ENCODE data around the gene AHSG. TPM values are rescaled to one million over a fixed set of nuclear protein-coding genes. Genes with fewer than 3 reads are reported as not detected.

The AHSG gene
- total RNA-seq, 1 experiment from 2014 or later: not detected

DNA sequence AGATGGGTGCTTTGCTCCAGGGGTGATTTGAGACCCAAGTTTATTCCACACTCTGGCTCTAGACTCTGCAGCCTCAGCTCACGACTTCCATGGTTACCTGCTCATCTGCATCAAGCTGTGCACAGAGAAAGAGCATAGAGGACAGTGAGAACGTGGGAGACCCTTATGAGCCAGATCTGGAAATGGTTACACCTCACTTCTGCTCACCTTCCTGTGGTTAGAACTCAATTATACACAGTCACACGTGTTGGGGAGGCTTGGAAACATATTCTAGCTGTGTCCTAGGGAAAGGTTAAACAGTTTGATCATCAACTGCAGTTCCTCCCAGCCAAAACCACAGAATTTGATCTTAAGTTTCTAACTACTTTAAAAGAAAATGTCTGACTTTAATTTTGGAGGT is 29.2 kb downstream of the AHSG start:
- DNase-seq (ENCODE audit: low read depth): no peak

DNA sequence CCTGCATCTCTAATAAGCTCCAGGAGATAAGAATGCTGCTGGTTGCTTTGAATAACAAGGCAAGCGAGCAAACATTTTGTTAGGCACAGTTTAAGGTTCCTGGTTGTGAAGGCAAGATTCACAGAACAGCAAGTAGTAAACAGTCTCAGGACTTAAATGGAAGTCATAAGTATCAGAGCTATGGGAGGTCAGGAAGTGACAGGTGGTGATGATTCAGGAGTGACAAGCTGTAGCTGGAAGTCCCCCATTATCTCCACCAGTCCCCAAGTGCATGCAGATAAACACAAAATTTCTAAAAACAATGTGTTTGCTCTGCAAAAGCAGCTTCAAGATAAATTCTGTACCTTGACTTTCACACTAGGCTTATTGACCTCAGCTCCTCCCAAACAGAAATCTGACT is 30.6 kb downstream of the AHSG start:
- DNase-seq (ENCODE audit: low read depth): no peak

DNA sequence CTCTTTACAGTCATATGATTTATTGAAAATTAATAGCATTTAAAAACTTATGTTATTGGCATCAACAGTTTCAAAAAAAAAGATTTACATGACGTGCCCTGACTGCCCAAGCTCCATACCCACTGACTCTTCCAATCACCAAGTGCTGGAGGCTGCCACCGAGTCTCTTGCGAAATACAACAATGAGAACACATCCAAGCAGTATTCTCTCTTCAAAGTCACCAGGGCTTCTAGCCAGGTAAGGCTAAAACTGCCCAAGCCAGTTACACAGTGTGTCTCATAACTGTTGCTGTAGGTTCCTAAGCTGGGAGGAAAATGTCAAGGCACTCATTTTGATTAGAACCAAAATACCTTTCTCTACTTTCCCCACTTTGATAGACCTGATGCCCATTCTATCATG is 31.8 kb downstream of the AHSG start:
- DNase-seq (ENCODE audit: low read depth): no peak

DNA sequence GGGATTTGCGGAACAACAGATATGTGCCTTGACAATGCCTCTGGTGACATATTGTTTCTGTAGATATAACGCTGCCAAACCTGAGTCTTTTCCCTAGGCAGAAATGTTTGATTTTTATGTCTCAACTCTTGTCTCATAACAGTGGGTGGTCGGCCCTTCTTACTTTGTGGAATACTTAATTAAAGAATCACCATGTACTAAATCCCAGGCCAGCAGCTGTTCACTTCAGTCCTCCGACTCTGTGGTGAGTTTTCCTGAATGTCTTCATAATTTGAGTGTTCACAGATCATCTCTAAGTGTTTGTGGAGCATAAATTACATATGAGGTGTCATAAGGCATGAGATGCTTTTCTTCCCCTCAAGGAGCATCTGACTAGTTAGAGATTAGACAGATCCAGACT is 33.2 kb downstream of the AHSG start:
- no peak for DNase-seq (ENCODE audit: low read depth)

DNA sequence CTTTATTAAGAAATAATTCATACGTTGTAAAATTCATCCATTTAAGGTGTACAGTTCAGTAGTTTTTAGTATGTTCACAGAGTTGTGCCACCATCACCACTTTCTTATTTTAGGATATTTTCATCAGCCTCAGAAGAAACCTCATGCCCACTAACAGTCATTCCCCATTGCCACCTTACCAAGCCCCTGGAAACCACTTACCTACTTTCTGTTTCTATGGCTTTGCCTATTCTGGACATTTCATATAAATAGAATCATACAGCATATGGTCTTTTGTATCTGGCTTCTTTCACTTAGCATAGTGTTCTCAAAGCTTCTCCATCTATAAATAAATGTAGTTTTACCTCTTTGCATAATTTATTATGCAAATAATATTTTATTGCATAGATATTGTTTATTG is 34.0 kb downstream of the AHSG start:
- no peak for DNase-seq (ENCODE audit: low read depth)

DNA sequence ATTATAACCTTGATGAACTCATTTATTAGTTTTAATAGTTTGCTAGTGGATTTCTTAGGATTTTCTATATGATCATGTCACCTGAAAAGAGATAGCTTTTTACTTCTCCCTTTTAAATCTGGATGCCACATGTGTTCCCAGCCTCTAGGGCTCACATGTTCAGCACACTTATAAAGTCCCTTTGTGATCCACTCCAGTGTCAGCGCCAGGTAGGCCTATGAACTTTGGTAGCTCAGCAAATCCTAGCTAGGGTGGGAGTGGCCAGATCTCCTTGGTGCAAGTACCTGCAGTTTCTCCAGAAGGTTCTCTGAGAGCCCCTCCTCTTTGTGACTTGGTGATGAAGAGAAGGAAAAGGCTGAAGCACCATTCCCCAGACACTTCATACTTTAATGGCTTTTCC is 36.0 kb downstream of the AHSG start:
- no peak for DNase-seq (ENCODE audit: low read depth)

DNA sequence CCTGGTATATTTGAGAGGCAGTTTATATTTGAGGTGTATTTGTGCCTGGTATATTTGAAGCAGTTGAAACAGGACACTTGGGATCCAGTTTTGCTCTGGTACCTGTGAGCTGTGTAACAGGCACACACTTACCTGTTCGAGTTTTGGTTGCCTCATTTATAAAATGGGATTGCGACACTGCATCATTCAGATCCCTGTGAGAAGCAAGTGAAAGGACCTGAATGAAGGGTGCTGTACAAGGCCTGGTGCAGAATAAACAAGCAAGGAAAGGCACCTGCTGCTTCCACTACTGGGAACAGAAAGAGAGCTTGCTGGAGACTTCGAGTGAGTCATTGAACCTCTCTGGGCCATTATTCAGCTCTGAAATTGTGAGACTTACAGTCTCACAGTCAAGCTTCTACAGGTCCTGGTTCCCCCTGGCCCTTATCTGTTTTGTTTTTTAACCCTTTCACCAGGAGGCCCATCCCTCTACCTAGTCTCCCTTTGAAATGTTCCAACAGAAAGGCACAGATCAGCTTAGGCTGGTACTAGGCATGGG is 38.9 kb downstream of the AHSG start:
- DNase-seq (ENCODE audit: low read depth): no peak

DNA sequence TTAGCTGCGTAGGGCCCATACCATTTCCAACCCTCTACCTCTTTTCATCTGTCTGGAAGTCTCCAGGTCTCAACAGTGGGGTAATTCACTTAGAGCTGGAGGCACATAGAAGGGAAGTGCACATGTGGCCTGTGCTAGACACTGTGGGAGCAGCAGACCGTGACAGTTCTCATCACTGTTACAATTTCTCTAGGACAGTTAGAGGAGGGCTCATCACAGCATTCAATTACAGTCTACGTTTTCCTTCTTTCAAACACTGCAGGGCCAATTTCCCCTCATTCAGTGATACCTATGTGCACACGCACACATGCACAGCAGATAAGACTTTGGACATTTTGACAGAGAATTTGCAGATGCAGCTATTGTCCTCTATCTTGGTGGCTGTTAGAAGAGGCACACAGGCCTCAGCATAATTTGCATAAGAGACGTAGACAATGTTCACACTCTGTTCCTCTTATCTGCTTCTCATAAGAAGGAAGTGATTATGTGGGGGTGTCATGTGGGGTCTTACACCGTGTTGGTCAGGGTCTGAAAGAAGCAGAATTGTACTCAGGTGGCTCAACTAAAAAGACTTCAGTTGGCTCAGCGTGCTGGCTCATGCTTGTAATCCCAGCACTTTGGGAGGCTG is 40.3 kb downstream of the AHSG start:
- no peak for DNase-seq (ENCODE audit: low read depth)

DNA sequence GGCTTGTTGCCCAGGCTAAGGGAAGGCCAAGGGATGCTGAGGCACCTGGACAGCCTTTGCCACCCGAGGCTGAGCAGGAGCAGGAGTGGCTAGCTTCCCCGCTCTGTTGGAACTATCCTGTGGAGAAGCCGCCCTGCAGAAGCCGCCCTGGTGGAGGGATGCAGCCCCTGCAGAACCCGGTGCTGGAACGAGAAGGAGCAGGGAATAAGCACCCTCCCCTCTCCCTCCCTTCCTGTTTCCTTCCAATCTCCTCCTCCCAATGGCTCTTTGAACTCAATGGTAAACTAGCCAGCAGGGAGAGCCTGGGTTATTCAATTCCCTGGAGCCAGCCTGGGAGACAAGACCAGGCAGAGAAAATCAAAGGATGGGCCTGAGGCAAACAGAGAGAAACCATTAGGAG is 41.1 kb downstream of the AHSG start:
- DNase-seq (ENCODE audit: low read depth): no peak

DNA sequence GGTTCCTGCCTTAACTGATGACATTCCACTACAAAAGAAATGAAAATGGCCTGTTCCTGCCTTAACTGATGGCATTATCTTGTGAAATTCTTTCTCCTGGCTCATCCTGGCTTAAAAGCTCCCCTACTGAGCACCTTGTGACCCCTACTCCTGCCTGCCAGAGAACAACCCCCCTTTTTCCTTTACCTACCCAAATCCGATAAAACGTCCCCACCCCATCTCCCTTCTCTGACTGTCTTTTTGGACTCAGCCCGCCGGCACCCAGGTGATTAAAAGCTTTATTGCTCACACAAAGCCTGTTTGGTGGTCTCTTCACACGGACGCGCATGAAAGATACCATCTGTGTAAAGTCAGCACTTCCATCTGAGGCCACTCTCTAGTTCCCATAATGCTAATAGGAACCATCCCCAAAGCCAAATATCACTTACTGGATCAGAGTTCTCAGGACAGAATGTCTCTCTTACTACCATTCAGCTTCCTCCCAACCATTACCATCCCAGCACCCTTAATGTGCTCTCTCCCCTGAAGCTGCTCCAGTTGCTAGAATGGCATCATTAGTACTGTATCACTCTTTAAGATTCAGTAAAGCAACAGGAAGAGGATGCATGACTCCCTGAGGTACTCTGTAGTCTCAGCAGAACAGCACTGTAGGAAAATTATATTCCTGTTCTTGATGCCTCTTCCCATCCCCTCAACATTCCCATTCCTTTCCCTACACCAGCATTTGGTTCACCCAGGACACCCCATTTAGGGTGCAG is 50.7 kb downstream of the AHSG start:
- DNase-seq (ENCODE audit: low read depth): no peak

DNA sequence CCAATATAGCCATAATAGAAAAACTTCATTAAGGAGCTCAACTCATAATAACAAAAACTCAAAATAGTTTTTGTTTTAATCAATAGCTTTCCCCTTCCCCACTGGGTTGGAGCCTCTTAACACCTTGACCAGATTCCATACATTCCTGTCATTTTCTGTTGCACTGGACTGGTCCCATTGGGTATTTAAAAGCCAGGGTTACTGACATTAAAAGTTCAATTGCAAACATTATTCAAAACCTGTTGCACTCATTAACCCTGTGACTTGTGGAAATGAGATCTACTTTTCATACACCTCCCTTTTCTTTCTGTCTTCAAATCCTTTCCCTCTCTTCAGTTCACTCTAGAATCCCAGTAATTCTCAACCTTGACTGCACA is 51.2 kb downstream of the AHSG start:
- DNase-seq (ENCODE audit: low read depth): no peak

DNA sequence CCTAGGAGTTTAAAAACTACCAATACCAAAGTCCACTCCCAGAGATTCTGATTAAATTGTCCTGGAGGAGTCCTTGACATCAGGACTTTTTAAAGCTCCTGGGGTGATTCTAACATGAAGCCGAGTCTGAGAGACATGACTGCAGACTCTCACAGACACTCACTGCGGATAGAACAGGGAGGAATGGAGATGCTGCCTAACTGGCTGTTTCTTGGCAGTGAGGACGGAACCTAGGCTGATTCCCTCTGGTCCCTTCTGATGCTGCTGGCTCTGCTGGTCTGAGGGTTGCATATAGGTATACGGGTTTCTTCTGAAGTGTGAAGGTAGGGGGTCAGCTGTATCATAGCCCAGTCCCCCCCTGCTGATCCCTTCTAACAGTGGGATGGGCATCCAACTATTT is 51.6 kb downstream of the AHSG start:
- DNase-seq (ENCODE audit: low read depth): no peak

DNA sequence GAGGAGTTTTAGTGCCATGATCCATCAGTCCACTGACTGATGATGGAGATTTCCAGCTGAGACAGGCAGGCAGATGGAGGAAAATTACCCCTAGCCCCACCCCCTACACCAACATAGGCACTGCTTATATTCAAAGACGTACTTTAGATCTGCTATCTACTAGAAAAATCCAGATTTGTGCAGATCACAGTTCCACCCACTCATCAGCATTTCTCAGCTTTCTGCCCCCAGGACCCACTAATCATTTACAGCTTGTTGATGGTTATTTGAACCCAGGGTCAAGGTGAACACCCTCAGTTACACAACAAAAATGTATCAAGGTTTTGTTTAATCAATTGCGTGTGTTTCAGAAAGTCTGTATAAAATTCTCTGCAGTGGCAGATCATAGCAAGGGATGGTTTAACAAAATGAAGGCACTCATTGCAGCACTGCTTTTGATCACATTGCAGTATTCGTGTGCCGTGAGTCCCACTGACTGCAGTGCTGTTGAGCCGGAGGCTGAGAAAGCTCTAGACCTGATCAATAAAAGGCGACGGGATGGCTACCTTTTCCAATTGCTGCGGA is 52.8 kb downstream of the AHSG start, which contains the start of gene HRG:
Gene HRG (plus strand): TSS at position 390 of the 564 bp plus-strand sequence. CDS start 18 bp downstream, at position 408.
- DNase-seq (ENCODE audit: low read depth): no peak

DNA sequence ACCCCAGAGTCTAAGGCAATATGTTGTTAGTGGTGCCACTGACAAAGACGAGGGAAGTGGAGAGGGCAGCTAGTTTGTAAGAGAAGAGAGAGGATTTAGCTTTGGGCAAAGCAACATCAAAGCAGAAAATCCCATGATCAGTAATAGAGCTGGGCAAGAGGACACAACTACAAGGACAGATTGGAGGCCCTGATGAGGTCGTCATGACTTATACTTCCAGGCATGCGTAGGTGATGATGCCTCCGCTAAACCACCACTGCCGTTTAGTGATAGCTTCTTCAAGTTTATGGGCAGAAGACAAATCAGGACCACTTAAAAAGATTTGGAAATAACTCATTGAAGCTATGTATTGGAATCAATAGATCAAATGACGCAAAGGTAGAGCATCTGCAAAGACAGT is 55.6 kb downstream of the AHSG start:
- DNase-seq (ENCODE audit: low read depth): no peak

DNA sequence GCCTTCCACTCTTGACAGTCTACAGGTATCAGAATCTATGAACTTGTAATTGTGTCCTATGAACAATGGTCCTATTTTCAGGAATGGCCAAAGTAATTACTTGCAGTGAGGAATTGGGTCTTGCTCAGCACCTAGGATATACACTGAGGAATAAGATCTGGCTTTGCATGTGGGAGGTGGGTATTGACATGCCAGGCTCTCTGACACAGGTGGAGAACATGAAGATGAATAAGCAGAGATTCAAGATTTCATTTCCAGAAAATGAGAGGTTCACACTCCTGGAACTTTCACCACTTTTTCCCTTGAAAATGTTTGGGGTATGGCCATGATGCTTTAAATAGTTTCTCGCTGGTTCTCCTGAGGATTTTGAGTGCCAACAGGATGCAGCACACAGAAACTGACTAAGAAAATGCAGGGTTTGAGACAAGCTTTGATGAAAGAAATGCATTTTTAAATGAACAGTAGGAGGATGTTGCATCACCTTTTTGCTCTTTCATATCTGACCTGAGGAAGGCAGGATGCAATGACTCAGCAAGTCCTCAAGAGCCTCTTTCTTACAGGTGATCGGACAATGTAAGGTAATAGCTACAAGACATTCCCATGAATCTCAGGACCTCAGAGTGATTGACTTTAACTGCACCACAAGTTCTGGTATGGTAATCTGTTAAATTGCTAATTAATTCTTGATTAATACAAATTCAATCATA is 56.7 kb downstream of the AHSG start:
- DNase-seq (ENCODE audit: low read depth): no peak

DNA sequence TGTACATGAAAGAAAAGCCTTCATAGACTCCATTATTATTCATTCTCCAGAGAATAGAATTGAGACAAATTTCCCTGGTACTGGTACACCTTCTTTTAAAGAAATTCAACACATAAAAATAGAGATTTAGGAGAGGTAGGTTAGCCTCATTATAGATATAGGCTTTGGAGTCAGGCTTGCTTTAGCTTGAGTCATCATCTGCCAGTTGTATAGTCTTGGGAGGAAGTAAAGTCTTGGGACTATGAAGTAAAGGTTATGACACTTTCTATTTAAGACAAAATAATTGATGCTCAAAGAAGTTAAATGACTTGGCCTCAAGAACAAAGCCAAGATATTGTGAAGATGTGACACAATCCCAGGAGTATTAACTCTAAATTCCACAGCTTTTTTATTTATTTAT is 57.3 kb downstream of the AHSG start:
- no peak for DNase-seq (ENCODE audit: low read depth)

Other genes starting within 250 kb of the AHSG start
- gene CRYGS, start 68.7 kb upstream of the AHSG start, total RNA-seq (2014; rRNA removed; shearing (Covaris generic)): 0.47 and 0.57 TPM in 2 replicates
- 24.1 and 28.6 TPM in 2 replicates for gene TBCCD1, start 45.7 kb upstream of the AHSG start, total RNA-seq (2014; rRNA removed; shearing (Covaris generic))
- gene DNAJB11, start 42.3 kb upstream of the AHSG start, total RNA-seq (2014; rRNA removed; shearing (Covaris generic)): 182 and 237 TPM in 2 replicates
- not detected in 2 replicates for gene FETUB, start 27.3 kb downstream of the AHSG start, total RNA-seq (2014; rRNA removed; shearing (Covaris generic))
- gene HRG, start 53.0 kb downstream of the AHSG start, total RNA-seq (2014; rRNA removed; shearing (Covaris generic)): not detected in 2 replicates
- not detected in 2 replicates for gene KNG1, start 104.3 kb downstream of the AHSG start, total RNA-seq (2014; rRNA removed; shearing (Covaris generic))
- 508 and 726 TPM in 2 replicates for gene EIF4A2, start 170.5 kb downstream of the AHSG start, total RNA-seq (2014; rRNA removed; shearing (Covaris generic))
- 113 and 141 TPM in 2 replicates for gene RFC4, start 193.4 kb downstream of the AHSG start, total RNA-seq (2014; rRNA removed; shearing (Covaris generic))
- not detected in 2 replicates for gene ADIPOQ, start 229.7 kb downstream of the AHSG start, total RNA-seq (2014; rRNA removed; shearing (Covaris generic))